CD1c-positive myeloid dendritic cell (primary cell): ENCODE data around the gene ZNF132.
"Not testable (repeated sequence)": the region's sequence is repeated elsewhere in the genome, so short reads cannot be mapped to it uniquely, and the experiment has no call there.

Experiments
- DNase-seq: peaks from one replicate; pipeline ENCODE4 v3.0.0-alpha.2; 2016; ENCODE audit errors: extremely low spot score

Gene ZNF132

DNA sequence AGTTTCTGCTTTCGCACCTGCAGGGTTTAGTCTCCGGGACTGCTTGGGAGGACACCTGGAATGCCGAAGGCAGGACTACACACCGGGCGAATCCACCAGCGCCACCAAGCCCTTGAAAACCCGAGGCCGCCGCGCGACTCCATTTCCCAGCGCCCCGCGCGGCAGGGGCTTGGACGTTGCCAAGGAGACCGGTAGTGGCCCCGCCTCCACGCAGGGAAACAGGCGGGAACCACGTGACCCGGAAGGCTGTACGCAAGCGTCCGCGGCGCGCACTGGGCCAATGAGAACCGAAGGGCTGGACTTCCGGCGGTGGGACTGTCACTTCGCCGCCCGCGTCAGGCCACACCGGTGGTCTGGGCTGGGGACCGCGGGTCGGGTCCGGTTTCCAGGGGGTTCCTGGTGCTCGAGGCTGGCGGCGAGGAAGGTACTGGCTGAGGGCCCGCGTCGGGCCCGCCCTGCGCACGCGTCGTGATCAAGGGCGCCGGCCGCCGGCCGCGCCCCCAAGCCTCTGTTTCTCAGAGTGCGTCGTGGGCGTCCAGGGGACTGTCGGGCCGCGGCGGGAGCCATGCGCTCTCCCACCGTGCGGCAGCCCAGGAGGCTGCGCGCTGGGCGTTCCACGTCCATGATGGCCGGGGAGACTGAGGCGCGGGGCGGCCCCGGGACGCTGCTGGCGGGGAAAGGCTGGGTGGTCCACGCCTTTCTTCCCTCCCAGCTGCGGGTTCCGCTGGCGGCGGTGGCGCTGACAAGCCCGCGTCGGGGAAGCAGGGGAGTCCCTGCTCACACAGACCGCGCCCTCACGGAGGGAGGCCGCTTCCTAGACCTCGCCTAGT lies 27.0 kb upstream of the ZNF132 start, which contains the start of gene ZNF324:
Gene ZNF324, plus strand, starts transcription at position 321 of the 830 bp plus-strand sequence. CDS start 2,106 bp downstream, outside the sequence.
- DNase-seq = peak; percentile 99

DNA sequence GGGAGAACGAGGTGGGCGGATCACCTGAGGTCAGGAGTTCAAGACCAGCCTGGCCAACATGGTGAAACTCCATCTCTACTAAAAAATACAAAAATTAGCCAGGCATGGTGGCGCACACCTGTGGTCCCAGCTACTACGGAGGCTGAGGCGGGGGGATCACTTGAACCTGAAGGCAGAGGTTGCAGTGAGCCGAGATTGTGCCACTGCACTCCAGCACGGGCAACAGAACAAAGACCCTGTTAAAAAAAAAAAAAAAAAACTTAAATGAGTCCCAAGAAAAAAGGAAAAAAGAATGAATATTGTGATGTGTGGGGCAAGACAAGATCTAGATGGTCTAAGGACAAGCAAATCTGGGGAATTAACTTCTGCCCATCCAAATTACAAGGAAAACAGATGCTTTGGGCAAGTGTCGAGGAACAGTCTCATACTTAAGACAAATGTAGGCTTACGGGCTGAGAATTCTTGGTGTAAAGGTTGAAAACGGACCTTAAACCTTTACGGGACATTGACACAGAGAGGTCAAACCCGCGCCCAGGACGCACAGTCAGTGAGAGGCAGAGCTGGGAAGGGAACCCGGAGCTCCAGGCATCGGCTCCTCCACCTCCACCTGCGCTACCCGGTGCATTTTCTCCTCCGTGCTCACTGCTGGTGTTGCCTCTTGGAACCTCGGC lies 26.3 kb upstream of the ZNF132 start:
- DNase-seq = no peak

- DNase-seq = no peak
These were observed 20.1 kb upstream of the ZNF132 start for GRCh38 chr19:58460039-58460438.

DNA sequence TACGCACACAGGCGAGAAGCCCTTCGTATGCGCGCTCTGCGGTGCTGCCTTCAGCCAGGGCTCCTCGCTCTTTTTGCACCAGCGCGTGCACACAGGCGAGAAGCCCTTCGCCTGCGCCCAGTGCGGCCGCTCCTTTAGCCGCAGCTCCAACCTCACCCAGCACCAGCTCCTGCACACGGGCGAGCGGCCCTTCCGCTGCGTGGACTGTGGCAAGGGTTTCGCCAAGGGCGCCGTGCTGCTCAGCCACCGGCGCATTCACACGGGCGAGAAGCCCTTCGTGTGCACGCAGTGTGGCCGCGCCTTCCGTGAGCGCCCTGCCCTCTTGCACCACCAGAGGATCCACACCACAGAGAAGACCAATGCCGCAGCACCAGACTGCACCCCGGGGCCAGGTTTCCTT lies 16.2 kb upstream of the ZNF132 start:
- DNase-seq = no peak

GRCh38 chr19:58455306-58455705 lies 15.4 kb upstream of the ZNF132 start:
- no peak for DNase-seq

GRCh38 chr19:58453743-58454142 lies 13.8 kb upstream of the ZNF132 start:
- no peak for DNase-seq

DNA sequence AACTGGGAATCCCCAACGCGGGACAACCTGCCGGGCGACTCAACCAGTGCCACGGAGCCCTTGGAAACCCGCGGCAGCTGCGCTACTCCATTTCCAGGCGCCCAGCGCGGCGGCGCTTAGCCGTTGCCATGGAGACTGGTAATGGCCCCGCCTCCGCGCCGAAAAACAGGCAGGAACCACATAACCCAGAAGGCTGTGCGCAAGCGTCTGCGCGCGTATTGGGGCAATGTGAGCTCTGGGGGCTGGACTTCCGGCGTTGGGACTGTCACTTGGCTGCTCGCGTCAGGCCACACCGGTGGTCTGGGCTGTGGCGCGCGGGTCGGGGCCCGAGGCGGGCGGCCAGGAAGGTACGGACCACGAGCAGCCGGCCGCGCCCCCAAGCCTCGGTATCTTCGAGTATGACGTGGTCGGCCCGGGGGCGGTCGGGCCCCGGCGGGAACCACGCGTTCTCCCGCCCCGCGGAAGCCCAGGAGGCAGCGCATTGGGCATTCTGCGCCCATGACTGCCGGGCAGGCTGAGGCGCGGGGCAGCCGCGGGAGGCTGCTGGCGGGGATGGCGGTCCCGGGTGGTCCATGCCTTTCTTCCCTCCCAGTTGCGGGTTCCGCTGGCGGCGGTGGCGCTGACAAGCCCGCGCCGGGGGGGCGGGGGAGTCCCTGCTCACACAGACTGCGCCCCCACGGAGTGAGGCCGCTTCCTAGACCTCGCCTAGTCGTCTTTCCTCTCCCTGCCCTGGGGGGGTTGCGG lies 11.6 kb upstream of the ZNF132 start, which contains the start of gene ZNF324B:
Gene ZNF324B, plus strand, starts transcription at position 265 of the 744 bp plus-strand sequence. CDS start 2,080 bp downstream, outside the sequence.
- DNase-seq = peak; percentile 99

DNA sequence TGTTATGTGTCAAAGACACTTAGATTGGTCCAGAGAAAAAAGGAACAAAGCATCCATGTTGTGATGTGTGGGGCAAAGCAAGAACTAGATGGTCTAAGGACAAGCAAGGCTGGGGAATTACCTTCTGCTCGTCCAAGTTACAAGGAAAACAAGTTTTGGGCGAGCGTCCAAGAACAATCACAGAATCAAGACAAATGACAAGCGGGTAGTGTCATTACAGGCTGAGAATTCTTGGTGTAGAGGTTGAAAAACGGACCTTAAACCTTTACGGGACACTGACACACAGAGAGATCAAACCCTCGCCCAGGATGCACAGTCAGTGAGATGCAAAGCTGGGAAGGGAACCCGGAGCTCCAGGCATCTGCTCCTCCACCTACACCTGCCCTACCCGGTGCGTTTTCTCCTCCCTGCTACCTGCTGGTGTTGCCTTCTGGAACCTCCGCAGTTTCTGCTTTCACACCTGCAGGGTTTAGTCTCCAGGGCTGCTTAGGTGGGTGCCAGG lies 11.0 kb upstream of the ZNF132 start:
- peak; percentile 15 for DNase-seq

DNA sequence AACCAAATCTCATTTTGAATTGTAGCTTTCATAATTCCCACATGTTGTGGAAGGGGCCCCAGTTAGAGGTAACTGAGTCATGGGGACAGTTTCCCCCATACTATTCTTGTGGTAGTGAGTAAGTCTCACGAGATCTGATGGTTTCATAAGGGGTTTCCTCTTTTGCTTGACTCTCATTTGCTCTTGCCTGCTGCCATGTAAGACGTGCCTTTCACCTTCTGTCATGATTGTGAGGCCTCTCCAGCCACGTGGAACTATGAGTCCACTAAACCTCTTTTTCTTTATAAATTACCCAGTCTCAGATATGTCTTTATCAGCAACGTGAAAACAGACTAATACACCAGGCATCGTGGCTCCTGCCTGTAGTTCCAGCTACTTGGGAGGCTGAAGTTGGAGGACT lies 10.0 kb upstream of the ZNF132 start:
- not testable (repeated sequence) for DNase-seq

GRCh38 chr19:58448860-58449259 lies 8.9 kb upstream of the ZNF132 start:
- not testable (repeated sequence) for DNase-seq

- DNase-seq = not testable (repeated sequence)
These were observed 3.0 kb upstream of the ZNF132 start for GRCh38 chr19:58442986-58443385.

DNA sequence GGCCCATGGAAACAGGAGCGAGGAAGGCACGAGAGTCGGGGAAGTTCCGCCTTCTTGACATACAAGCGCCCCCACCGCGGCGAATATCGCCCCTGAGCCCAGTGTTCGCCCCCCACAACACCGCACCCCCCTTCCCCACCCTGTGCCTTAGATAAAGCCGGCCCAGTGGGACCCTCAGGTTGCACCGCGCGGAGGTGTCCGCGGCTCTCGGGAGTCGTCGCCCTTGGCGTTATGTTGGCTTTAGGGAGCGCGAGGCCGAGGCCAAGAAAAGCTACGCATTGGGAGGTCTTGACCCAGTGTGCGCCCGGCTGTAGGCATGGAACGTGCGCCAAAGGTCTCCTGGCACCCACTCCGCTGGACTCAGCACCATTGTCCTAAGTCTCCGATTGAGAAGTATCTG lies 603 bp upstream of the ZNF132 start:
- DNase-seq = no peak

DNA sequence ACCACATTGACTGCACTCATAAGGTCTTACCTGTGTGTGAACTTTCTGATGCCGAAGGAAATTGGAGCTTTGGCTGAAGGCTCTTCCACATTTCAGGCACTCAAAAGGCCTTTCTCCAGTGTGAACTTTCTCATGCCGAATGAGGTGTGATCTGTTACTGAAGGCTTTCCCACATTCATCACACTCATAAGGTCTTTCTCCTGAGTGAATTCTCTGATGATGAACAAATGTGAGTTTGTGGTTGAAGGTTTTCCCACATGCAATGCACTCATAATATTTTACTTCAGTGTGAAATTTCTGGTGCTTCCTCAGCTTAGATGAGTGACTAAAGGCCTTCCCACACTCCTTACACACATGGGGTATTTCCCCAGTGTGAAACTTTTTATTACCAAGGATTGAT lies 5.7 kb downstream of the ZNF132 start:
- DNase-seq = no peak

GRCh38 chr19:58429745-58430144 lies 10.2 kb downstream of the ZNF132 start:
- DNase-seq = no peak

DNA sequence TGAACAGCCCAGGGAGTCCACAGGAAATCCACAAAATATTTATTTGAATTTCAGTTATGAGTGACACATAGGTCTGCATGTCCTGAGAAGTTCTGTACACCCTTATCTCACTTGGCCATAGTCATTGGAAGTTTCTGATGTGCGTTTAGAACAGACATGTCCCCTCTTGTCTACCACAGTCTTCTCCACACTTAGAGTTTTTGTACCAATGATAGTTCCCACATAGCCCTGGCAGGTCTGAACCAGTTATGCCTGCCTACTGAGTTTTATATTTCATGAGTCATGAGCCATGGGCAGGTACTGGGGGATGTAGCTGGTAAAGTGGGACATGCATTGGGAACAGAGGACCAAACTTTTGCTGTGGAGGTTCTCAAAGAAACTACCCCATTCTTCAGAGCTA lies 11.3 kb downstream of the ZNF132 start:
- no peak for DNase-seq

DNA sequence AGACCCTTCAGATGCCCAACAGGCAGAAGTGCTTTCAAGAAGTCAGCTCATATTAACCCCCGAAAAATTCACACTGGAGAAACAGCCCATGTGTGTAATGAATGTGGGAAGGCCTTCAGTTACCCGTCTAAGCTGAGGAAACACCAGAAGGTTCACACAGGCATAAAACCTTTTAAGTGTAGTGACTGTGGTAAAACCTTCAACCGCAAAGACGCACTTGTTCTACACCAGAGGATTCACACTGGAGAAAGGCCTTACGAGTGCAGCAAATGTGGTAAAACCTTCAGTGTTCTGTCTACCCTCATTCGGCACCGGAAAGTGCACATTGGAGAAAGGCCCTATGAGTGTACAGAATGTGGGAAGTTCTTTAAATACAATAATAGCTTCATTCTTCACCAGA lies 22.9 kb downstream of the ZNF132 start:
- no peak for DNase-seq

DNA sequence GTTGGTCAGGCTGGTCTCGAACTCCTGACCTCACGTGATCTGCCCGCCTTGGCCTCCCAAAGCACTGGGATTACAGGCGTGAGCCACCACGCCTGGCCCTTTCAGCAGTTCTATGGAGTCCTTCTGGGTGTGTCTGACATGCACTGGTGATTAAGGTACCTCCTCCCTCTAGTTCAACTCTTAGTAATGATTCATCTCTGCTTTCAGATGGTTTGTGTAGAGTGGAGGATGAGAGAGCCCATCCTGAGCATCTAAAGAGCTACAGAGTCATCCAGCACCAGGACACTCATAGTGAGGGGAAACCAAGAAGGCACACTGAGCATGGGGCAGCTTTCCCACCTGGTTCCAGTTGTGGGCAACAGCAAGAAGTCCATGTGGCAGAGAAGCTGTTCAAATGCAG lies 23.3 kb downstream of the ZNF132 start:
- no peak for DNase-seq

DNA sequence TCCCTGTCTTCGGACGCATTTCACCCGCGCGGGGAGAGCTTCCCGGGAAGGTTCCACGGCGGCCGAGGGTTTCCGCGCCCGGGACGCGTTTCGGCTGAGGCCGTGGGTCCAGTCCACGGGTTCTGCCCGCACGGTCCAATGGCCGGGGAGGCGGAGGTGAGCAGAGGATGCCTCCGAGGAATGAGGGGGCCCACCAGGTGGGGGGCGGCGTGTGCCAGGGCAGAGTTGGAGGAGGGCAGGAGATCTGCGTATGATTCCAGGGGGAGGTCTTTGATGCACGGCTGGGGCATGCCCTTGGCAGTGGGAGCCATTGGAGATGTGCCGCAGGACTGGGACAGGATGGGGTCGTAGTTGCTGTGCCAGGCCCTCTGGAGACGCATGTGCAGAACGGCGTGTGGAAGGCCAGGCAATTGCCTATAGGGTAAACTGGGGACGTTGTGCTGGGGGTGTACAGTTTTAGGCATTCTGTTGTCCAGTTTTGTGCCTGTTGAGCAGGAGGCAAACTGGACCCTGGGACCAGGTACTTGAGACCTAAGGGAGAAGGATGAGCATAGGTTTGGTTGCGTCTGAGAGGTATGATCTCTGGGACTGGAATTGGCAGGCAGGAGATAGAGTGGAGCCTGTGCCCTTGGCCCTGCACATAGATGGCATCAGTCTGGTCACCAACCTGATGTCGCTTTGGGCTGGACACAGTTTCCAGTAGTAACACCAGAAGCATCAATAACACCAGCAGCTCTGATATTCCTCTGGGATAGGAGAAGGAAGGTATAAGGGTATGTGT lies 30.8 kb downstream of the ZNF132 start:
- DNase-seq = no peak

GRCh38 chr19:58408152-58409009 lies 31.6 kb downstream of the ZNF132 start, which contains the start of gene ZNF584:
Gene ZNF584 (plus strand): TSS chr19:58408649. CDS start chr19:58409148, 499 bp downstream.
- peak; percentile 98 for DNase-seq

GRCh38 chr19:58407658-58408151 lies 32.2 kb downstream of the ZNF132 start:
- no peak for DNase-seq
